NOMO-1 treated with dmso at 0.1 percent for 144 hours (cell line): ENCODE data around the gene COL4A5.
"Not testable (repeated sequence)": the region's sequence is repeated elsewhere in the genome, so short reads cannot be mapped to it uniquely, and the experiment has no call there.

Experiments used
- DNase-seq: peaks from one replicate; lab custom pipeline; 2025; ENCODE audit not compliant: unreplicated experiment; lab: John Stamatoyannopoulos, UW

The COL4A5 gene

DNA sequence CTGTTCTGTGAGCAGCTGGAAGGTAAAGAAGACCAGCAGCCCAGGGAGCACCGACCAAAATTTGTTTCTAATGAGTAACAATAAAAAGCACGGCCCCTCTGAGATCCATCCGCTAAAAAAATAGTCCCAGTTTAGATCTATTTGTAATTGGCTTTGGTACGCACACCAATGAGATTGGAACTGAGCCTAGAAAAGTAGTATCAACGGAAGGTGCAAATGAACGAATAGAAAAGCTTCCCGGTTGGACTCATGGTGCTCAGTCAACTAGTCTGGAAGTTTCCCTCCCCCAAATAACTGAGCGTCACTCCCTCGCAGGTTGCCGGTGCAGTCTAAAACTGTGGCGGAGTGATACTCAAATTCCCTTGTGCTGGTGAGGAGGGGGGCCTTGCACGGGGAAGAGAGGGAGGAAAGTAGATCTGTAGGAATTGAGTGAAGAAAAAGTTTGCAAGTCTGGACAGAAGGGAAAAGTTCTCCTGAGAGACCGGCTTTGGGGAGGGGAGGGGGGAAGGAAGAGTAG is at the start of gene COL4A5:
Gene COL4A5, plus strand, starts transcription at position 413 of the 517 bp plus-strand sequence. CDS start 288 bp downstream, outside the sequence.
- DNase-seq: no peak

DNA sequence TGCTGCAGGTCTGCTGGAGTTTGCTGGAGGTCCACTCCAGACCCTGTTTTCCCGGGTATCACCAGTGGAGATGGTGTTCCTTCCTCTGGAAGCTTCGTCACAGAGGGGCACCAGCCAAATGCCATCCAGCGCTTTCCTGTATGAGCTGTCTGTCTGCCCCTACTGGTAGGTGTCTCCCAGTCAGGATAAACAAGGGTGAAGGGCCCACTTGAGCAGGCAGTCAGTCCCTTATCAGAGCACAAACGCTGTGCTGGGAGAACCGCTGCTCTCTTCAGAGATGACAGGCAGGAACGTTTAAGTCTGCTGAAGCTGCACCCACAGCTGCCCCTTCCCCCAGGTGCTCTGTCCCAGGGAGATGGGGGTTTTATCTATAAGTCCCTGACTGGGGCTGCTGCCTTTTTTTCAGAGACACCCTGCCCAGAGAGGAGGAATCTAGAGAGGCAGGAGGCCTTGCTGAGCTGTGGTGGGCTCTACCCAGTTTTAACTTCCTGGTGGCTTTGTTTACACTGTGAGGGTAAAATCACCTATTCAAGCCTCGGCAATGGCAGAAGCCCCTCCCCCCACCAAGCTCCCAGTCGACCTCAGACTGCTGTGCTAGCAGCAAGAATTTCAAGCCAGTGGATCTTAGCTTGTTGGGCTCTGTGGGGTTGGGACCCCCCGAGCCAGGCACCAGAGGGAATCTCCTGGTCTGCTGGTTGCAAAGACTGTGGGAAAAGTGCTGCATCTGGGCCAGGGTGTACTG is 48.5 kb upstream of the COL4A5 start:
- DNase-seq: not testable (repeated sequence)

DNA sequence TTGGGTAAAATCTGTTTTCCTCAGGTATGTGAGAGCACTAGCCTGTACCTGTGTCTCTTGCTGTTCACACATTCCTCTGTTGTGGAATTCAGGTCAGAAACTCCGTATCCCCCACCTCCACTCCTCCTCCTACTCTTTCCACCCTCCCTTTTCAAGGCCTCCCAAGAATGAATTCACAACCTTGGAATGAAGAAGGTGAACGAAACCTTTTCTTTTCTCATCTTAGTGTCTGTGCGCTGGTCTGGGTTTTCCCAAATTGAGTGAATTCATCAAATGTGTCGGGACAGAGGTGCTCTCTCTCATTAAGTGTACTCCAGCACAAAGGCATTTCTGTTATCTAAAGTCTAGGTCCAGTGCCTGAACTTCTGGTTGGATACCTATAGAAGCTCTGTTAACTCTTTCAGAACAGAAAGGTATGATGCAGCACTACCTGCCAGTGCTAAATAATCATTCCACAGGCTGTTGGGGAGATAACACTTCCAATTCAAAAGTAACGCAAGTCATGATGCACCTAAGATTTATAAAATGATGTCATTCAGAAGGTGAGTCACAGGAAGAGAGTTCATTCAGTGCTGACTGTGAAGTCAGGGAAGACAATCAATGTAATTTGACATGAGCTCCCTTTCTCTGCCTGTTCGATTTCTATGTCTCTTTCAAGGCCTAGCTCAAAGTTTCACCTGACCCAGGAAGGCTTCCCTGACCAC is 43.3 kb upstream of the COL4A5 start:
- DNase-seq: no peak

DNA sequence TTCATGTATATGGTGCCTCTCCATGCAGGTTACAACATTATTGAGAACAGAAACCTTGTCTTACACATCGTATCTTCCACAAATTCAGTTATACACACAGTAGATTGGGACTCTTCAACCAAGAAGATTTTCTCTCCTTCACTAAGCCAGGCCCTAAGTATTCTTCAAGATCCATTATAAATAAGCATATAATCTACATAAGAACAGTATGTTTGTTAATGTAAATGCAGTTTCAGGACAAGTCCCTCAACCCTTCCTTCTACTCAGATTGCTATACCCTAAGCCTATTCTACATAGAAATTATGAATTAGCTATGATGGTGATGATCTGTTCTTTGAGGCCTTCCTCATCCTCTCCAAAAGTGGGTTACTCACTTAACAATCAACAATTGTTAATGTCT is 42.7 kb upstream of the COL4A5 start:
- no peak for DNase-seq

DNA sequence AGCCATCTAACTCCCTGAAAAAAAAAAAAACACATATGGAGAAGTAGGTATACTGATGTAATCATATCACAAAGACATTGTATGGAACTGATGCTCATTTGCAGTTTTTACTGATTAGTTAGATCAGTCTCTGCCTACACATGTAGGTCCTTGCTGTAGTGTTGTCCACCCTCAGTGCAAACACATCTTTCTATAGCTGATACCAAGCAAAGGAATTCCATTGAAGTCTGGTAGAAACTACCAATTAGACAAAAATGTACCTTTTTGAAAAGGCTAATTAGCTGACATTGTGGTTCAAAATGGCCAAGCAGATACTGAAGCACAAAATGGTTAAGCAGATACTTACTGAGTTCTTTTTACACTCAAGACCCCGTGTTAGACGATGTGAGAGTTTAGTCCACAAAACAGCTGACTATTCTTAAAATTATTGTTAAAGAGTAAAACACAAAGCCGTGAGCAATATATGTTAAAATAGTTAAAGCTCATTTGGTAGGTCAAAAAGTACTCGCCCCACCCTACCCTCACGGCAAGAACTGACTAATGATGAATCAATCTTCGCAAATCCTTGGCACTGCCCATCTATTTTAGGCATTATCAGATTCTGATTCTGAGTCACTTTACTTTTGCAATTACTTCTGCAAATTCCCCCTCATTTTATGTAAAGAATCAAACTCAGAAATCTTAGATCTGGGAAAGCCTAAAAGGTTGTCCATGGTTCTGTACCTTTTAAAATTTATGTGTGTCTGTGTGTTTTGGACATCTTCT is 41.8 kb upstream of the COL4A5 start:
- no peak for DNase-seq

DNA sequence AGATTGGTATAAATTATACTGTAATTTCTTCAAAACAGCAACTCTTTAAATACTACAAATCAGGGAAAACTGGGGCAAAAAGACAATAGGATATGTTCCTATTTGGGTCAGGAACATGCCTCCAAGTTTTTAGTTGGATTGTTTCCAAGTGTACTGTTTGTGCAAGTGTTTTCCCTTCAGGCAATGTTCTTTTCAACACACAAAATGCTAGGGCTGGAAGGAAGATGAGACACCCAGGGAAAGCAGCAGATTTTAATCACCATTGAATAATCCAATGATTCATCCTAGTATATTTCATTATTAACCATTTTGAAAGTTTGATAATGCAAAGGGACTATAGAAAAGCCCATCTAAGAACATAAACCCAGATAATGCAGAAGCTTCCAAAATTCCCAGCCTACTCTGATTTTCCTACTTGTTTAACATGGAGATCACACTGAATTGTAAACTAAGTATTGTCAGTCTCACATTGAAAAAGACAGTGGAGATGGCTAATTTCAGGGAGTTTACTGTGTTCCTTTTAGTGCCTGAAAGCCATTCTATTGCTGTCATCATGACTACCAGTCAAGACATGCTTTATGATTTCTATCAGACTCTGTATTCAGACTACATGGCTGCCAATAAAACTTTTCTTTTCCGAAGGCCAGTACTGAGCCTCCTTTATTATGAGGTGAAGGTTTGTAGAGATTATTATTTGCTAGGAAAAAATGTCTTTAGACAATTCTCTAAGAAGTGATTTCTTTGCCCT is 40.0 kb upstream of the COL4A5 start:
- DNase-seq: no peak

DNA sequence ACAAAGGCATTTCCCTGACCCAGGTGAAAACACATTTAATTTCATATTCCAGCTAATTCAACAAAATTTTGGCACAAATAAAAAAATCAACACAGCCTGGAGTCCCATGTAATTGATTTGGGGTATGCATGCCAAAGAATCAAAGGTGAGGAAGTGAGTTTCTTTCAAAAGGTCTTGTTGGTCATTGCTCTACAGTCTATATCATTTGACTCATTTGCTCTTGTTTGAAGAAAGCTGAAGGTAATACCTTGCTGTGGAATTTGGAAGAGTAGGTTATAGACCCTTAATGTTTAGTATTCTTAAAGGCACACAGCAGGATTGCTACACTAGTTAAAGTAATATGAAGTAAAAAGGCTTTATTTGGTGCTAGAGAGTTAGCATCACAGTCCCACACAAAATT is 26.9 kb upstream of the COL4A5 start:
- DNase-seq: no peak

DNA sequence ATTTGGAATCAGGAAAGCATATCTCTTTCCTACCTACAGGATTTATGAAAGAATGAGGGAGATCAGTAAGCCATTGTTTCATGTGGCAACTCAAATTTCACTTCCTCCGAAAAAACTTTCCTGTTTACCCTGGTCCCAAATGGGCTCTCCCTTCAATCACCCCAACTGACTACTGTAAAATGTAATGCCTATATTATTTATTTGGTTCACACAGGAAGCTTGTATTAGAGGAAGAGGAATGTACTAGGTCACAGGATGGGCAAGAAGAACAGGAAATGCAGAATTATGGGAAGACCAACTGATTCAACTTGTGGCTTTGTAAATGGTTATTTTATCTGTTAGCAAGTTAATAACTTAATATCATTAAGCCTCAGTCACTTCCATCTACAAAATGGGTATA is 24.5 kb upstream of the COL4A5 start:
- DNase-seq: no peak

DNA sequence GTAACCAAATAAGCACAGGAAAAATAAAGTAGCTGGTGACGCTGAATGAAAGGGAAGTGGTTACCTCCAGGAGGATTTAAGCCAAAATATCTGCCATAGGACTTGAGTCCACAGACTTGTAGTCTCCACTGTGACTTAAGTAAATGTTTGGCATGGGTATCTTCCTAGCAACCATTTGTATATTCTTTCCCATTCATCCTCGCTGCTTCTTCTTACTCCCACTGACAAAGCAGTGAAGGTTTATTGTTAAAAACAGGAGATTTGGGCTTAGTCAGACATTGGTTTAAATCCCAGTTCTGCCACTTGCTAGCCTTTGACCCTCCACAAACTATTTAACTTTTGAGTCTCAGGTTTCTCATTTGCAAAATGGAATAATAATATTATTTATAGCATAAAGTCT is 23.7 kb upstream of the COL4A5 start:
- DNase-seq: no peak

DNA sequence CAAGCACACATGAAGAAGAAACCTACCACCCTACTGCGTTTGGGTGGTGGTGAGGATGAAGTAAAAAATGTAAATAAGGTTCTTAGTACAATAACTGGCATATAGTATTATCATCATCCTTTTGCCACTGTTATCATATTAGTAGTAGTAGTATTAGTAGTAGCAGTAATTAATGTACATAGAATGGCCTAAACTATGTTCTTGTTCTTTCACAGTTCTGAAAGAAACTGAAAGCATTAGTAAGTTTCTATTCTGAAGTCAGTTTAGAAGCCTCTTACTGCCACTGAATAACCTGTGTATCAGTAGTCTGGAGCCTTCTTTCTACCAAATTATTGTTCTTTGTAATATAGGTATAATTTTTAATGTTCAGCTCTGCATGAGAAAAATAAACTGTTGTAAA is 22.4 kb upstream of the COL4A5 start:
- DNase-seq: no peak

DNA sequence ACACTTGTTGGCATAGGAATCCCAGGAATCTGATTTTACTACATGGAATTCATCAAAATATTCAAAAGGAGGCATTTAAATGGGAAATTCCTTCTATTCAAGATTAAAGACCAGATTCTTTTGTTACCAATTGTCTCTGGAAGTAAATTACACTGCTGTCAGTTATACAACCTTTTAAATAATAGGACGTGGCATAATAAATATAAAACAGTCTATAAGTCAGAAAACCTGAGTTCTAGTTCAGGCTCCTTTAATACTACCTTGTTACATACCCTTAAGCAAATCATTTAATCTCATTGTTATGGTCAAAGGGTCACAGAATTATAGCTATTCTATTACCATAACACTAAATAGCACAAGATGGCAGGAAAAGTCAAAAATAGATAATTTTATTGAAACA is 20.2 kb upstream of the COL4A5 start:
- DNase-seq: no peak

DNA sequence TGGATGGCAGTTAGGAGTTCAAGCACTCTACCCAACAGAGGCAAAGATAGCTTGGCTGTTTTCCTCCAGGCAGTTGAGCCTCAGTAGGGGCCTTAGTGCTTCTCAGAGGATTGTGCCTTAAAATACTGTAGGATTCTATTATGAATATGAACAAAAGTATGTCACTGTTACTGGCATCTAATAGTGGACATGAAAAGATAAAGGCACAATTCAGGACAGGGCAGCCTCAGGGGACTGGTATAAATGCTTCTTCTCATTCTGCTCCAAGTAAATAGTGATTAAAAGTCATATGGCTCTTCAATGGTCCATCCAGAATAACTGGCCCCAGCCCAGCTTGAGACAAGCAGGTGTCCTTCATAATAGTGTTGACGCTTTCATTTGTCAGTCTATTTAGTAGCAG is 19.2 kb upstream of the COL4A5 start:
- DNase-seq: no peak

DNA sequence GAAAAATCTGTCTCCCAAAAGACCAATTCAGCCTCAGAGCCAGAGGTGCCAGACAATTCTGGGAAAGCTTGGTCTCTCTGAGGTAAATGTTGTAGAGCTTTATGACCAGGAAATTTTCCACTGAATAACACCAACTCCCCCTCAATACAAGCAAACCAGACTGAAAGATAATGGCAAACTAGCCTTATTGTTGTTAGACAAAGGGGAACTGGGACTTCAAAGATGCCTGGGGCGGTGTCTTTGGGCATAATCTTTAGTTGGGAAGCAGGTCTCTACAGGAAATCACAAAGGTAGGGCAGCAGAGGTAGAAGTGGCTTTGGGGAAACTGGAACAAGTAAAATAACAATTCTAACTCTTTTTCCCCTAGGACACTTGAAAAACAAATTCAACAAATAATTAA is 13.4 kb upstream of the COL4A5 start:
- no peak for DNase-seq

DNA sequence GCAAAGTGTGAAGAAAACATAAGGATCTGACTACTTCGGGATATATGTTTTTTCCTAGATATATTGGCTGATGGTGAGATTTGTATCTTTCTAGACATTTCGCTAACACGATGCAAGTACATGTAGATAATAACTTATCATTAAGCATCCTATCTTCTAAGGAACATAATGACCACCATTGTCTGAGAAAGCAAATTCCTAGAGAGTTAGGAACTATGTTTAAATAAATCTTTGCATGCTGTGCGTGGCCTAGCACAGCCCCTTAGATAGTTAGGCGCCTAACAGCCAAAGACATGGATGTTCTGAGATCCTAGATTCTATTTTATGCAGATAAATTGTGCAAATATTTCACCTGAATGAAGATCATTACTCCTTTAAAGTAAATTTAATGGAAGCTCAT is 4.4 kb upstream of the COL4A5 start:
- no peak for DNase-seq

DNA sequence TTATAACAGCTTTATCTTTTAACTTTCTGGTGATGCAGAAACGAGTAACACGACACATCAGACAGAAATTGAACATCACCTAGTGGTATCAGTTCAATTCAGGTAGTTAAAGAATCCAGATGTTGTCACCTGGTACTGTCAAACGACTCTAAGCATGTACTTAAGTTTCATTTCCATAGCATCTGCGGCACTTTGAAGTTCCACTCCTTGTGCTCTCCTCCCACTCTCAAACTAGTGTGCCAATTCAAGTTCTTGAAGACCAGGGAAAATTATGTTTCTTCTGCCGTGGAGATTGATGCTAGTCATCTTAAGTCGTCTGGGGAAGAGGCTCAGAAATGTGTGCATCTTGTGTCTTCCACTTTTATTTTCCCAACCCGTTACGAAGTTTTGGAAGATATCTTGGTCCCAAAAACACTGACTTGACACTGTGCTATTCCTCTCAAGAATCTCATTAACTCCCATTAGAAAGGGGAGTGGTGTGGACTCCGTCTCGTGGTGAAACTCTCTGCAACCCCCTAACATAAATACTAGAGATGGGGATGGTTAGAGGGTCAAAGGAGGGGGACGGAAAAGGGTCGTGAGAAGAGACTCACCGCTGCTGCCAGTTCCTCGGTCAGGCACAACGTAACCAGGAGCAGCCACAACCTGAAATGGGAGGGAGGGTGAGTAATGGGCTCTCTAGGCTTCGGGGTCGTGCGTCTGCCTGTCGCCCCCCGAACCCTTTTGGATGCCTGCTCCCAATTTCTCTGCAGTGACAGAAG is 2.1 kb upstream of the COL4A5 start:
- DNase-seq: no peak

DNA sequence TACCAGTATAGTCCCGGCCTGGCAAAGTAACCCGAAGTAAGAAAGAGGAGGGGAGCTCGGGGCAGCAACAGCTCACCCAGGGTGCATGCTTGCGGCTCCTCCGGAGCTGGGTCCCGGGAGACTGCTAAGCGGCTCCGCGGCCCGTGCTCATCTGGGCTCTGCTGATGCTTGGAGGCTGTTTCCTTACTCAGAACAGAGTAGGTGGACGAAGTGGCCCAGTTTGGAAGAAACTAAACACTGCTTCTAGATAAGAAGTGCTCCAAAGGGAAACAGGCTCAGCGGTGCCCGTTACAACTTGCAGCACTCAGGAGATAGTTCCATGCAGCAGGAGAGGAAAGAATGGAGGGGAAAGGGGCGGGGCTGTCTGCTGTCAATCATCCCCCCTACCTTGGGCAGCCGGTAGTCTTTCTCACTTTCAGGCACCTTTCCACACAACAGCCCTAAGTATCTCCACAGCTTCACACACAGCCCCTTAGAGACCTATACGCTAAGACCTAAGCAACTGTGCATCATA is 1.5 kb upstream of the COL4A5 start, which contains the start of gene COL4A6:
Gene COL4A6, minus strand, starts transcription at position 313 of the 514 bp plus-strand sequence. Its CDS starts 226 bp downstream, at position 87.
- DNase-seq: no peak

DNA sequence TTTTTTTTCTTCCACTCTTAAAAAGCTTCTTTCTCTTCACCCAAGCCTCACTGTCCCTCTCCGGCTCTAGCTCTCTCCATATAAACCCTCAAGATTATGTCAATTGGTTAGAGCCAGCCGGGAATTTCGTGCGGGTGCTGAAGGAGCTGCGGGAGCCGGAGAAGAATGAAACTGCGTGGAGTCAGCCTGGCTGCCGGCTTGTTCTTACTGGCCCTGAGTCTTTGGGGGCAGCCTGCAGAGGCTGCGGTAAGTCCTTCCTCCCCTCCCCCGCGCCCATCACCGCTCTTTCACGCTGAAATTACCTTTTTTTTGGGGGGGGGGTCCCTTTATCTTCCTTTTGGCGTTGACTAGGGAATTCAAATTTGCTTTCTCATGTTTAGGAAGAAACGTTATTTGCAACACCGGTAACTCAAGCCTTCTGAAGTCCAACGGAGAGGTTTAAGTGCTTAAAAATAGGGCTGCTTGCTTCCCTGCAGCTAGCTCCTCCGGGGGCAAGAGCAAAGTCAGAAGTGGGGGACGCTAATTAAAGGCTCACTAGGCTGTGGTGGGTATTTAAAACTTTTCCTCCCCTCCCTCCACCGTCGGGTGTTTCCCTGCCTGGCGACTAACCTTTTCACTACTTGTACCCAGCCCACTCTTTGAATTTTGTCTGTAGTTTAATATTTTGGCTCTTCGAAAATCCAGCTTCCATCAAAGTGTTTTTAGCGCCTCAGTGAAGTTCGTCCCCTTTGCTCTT is 491 bp downstream of the COL4A5 start:
- DNase-seq: no peak

DNA sequence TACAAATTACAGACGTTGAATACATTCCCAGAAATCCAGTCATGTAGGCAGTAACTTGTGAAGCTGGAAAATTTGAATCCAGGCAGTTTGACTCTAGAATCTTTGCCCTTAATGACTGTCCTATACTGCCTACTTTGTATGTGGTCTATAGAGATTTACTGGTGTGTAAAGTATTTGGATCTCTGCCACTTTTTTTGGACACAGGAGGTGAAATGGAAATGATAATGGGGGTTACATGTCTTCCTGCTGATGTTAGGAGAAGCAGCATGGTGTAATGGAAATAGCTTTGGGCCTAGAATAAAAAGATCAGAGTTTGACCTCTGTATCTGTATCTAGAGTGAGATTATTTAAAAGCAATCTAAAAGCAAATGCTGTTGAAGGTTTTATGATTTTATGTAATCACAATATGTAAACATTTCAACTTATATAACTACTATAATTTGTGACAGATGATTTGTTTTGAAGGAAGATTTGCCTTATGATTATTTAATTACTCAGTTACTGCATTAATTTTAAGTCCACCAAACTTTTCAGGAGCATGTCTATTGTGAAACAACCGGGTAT is 3.3 kb downstream of the COL4A5 start:
- no peak for DNase-seq

DNA sequence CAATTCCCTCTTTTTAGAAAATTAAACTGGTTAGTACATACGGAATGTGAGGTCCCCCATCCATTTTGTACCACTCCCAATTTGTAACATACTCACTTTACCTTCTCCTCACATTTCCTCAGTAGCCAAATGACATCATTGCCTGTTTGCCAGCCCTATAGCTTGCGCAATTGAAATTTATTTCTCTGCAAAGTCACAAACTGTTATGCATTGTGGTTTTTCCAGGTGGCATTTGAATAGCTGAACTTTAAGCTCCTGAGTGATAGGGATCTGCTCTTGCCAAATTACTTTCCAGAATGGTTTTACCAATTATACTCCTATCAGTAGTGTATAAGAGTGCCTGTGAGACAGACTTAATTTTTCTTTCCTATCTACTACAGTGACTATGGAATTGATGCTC is 7.7 kb downstream of the COL4A5 start:
- DNase-seq: no peak
